HEK293 (cell line): ENCODE results near the gene CLN6.

Source experiments
- CTCF ChIA-PET: fragments of 350-600 bp; formaldehyde crosslinking; extraction: SDS; loops from one replicate; lab custom pipeline; 2021; ENCODE audit warnings: antibody characterized with exemption; lab: Yijun Ruan, JAX
- POLR2A ChIA-PET: fragments of 300-600 bp; formaldehyde crosslinking; extraction: SDS; loops from one replicate; lab custom pipeline; 2020; ENCODE audit warnings: antibody characterized with exemption, inconsistent platforms; lab: Yijun Ruan, JAX
- H3K27ac ChIP-seq: fragments of 200-500 bp; sonication (Bioruptor generic); 2 replicates; pipeline ENCODE4 v1.5.1; 2014; ENCODE audit warnings: low read depth, low read length, control low read depth, inconsistent platforms; ENCODE audit errors: extremely low read depth
- H3K36me3 ChIP-seq, 2 experiments: fragments of 200-500 bp in 1 of 2; sonication (Bioruptor generic) in 1 of 2; 1 replicate in 1 of 2; 2 replicates in 1 of 2; pipeline ENCODE4 v1.5.1; 2014 to 2017; ENCODE audit warnings: inconsistent platforms in 2 of 2, low read length in 2 of 2; ENCODE audit not compliant: control insufficient read depth in 2 of 2, insufficient read depth in 1 of 2
- H3K4me1 ChIP-seq: fragments of 200-500 bp; sonication (Bioruptor generic); 2 replicates; pipeline ENCODE4 v1.5.1; 2014; ENCODE audit warnings: mild to moderate bottlenecking, low read length, inconsistent platforms; ENCODE audit not compliant: control insufficient read depth, insufficient read depth
- H3K4me3 ChIP-seq: 2 replicates; pipeline ENCODE4 v1.5.1; 2011; ENCODE audit warnings: low read depth, mild to moderate bottlenecking, control low read depth, low read length, moderate library complexity
- H3K9me3 ChIP-seq: fragments of 200-500 bp; sonication (Bioruptor generic); 2 replicates; pipeline ENCODE4 v1.5.1; 2014; ENCODE audit warnings: low read depth, low read length, inconsistent platforms; ENCODE audit not compliant: control insufficient read depth, insufficient read depth
- KLF8 ChIP-seq: fragments of 450-650 bp; formaldehyde crosslinking; IDR thresholded peaks from 2 replicates; pipeline ENCODE4 v1.5.1; 2016; ENCODE audit warnings: missing biosample characterization, missing genetic modification characterization
- MEIS1 ChIP-seq: sonication (generic); formaldehyde crosslinking; IDR thresholded peaks from 2 replicates; pipeline ENCODE4 v1.8.1; 2022; ENCODE audit warnings: missing genetic modification reagents, mild to moderate bottlenecking, borderline replicate concordance
- SCRT1 ChIP-seq: fragments of 450-650 bp; formaldehyde crosslinking; IDR thresholded peaks from 2 replicates; pipeline ENCODE4 v1.5.1; 2016; ENCODE audit warnings: missing biosample characterization, missing genetic modification characterization, borderline replicate concordance
- SP3 ChIP-seq: fragments of 450-650 bp; formaldehyde crosslinking; IDR thresholded peaks from 2 replicates; pipeline ENCODE4 v1.5.1; 2016; ENCODE audit warnings: missing biosample characterization, missing genetic modification characterization
- TCF7L2 ChIP-seq: IDR thresholded peaks from 2 replicates; pipeline ENCODE4 v1.6.1; 2011; ENCODE audit warnings: low read depth, mild to moderate bottlenecking, inconsistent platforms, low read length, moderate library complexity, borderline replicate concordance
- ZBTB20 ChIP-seq: fragments of 450-650 bp; formaldehyde crosslinking; IDR thresholded peaks from 2 replicates; pipeline ENCODE4 v1.5.1; 2016; ENCODE audit warnings: missing biosample characterization, missing genetic modification characterization
- ZFP3 ChIP-seq: fragments of 450-650 bp; formaldehyde crosslinking; IDR thresholded peaks from 2 replicates; pipeline ENCODE4 v1.5.1; 2016; ENCODE audit warnings: low read depth, missing biosample characterization, missing genetic modification characterization
- ZFP69B ChIP-seq: fragments of 450-650 bp; formaldehyde crosslinking; IDR thresholded peaks from 2 replicates; pipeline ENCODE4 v1.5.1; 2016; ENCODE audit warnings: missing biosample characterization, missing genetic modification characterization
- ZNF133 ChIP-seq: fragments of 450-650 bp; formaldehyde crosslinking; IDR thresholded peaks from 2 replicates; pipeline ENCODE4 v1.5.1; 2016; ENCODE audit warnings: missing biosample characterization, missing genetic modification characterization
- ZNF155 ChIP-seq: fragments of 450-650 bp; formaldehyde crosslinking; IDR thresholded peaks from 2 replicates; pipeline ENCODE4 v1.5.1; 2016; ENCODE audit warnings: missing biosample characterization, missing genetic modification characterization
- ZNF157 ChIP-seq: fragments of 450-650 bp; formaldehyde crosslinking; IDR thresholded peaks from 2 replicates; pipeline ENCODE4 v1.5.1; 2016; ENCODE audit warnings: missing biosample characterization, missing genetic modification characterization
- ZNF266 ChIP-seq: fragments of 450-650 bp; formaldehyde crosslinking; IDR thresholded peaks from 2 replicates; pipeline ENCODE4 v1.5.1; 2016; ENCODE audit warnings: missing biosample characterization, missing genetic modification characterization, low read depth
- ZNF311 ChIP-seq: fragments of 450-650 bp; formaldehyde crosslinking; IDR thresholded peaks from 2 replicates; pipeline ENCODE4 v1.5.1; 2017; ENCODE audit warnings: missing biosample characterization, missing genetic modification characterization, borderline replicate concordance
- ZNF335 ChIP-seq: fragments of 450-650 bp; formaldehyde crosslinking; conservative IDR thresholded peaks from 2 replicates; pipeline ENCODE4 v1.5.1; 2016; ENCODE audit warnings: missing biosample characterization, missing genetic modification characterization
- ZNF433 ChIP-seq: fragments of 450-650 bp; formaldehyde crosslinking; IDR thresholded peaks from 2 replicates; pipeline ENCODE4 v1.5.1; 2016; ENCODE audit warnings: missing biosample characterization, missing genetic modification characterization, low read depth
- ZNF521 ChIP-seq: fragments of 450-650 bp; formaldehyde crosslinking; IDR thresholded peaks from 2 replicates; pipeline ENCODE4 v1.5.1; 2017; ENCODE audit warnings: missing biosample characterization, mild to moderate bottlenecking, missing genetic modification characterization
- ZNF529 ChIP-seq: fragments of 450-650 bp; formaldehyde crosslinking; IDR thresholded peaks from 2 replicates; pipeline ENCODE4 v1.5.1; 2017; ENCODE audit warnings: missing genetic modification characterization, missing biosample characterization; ENCODE audit not compliant: insufficient replicate concordance
- ZNF560 ChIP-seq: fragments of 450-650 bp; formaldehyde crosslinking; IDR thresholded peaks from 2 replicates; pipeline ENCODE4 v1.5.1; 2017; ENCODE audit warnings: missing biosample characterization, missing genetic modification characterization, borderline replicate concordance
- ZNF623 ChIP-seq: fragments of 450-650 bp; formaldehyde crosslinking; IDR thresholded peaks from 2 replicates; pipeline ENCODE4 v1.5.1; 2016; ENCODE audit warnings: missing biosample characterization, missing genetic modification characterization
- ZNF747 ChIP-seq: fragments of 450-650 bp; formaldehyde crosslinking; IDR thresholded peaks from 2 replicates; pipeline ENCODE4 v1.5.1; 2016; ENCODE audit warnings: missing biosample characterization, missing genetic modification characterization
- ZNF76 ChIP-seq: fragments of 450-650 bp; formaldehyde crosslinking; IDR thresholded peaks from 2 replicates; pipeline ENCODE4; 2016; ENCODE audit warnings: low read depth, missing biosample characterization, missing genetic modification characterization, borderline replicate concordance
- ZXDB ChIP-seq: fragments of 450-650 bp; formaldehyde crosslinking; IDR thresholded peaks from 2 replicates; pipeline ENCODE4 v1.5.1; 2016; ENCODE audit warnings: missing biosample characterization, missing genetic modification characterization
- TF ChIP-seq, protein P1 (sequence below): fragments of 450-650 bp; formaldehyde crosslinking; IDR thresholded peaks from 2 replicates; pipeline ENCODE4 v1.5.1; 2016; ENCODE audit warnings: missing biosample characterization, missing genetic modification characterization
- TF ChIP-seq, protein P2 (sequence below): fragments of 450-650 bp; formaldehyde crosslinking; IDR thresholded peaks from 2 replicates; pipeline ENCODE4 v1.5.1; 2017; ENCODE audit warnings: missing biosample characterization, missing genetic modification characterization
- TF ChIP-seq, protein P3 (sequence below): fragments of 450-650 bp; IDR thresholded peaks from 2 replicates; pipeline ENCODE4 v1.5.1; 2018; ENCODE audit warnings: missing biosample characterization, mild to moderate bottlenecking, missing genetic modification characterization
- TF ChIP-seq, protein P4 (sequence below): fragments of 450-650 bp; formaldehyde crosslinking; IDR thresholded peaks from 2 replicates; pipeline ENCODE4 v1.5.1; 2016; ENCODE audit warnings: missing biosample characterization, missing genetic modification characterization
- TF ChIP-seq, protein P5 (sequence below): fragments of 450-650 bp; formaldehyde crosslinking; IDR thresholded peaks from 2 replicates; pipeline ENCODE4 v1.5.1; 2016; ENCODE audit warnings: missing biosample characterization, missing genetic modification characterization
- TF ChIP-seq, protein P6 (sequence below): fragments of 450-650 bp; formaldehyde crosslinking; IDR thresholded peaks from 2 replicates; pipeline ENCODE4 v1.5.0; 2017; ENCODE audit warnings: missing biosample characterization, missing genetic modification characterization, borderline replicate concordance

Gene CLN6

DNA sequence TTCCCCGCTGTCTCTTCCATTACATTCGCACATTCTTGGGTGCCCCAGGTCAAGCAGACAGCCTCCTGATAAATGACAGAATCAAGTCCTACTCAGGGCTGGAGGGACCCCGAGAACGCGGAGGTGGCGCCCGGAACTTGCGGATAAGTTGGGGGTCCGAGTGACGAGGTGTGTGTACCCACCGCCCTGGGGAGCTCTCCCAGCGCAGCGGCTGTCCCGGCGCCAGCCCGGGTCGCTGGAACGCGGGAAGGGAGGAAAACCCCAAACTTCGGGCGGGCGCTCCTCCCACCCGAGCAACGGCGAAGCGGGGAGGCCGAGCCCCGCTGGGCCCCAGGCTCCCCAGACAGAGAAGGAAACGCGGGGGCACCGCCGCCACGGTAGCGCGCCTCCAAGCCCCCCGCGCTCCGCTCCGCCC lies 550 bp downstream of the CLN6 start:
- Histone ChIP-seq H3K4me1 (peaks cover 4% of the 10 kb centered on the region; the same call in 1 of the 2 replicates), H3K36me3 (peaks cover 0 to 6% of the 10 kb centered on the region in 2 experiments; a peak in 1 of 3 replicates), H3K4me3 (peak overlapping the region; percentile 69), H3K27ac (peak overlapping the region; percentile 89; the same call in 1 of the 2 replicates), H3K9me3 (no peaks in the 10 kb centered on the region)
- CTCF ChIA-PET = interaction anchor here (0.5 to 2.1 kb wide), 4 partner anchors 24 to 1039 kb away, joined by 3 to 6 read pairs (median 4); no protein-coding TSS in a partner anchor
- POLR2A ChIA-PET = interaction anchor here (1.3 to 1.9 kb wide), 2 partner anchors 48 to 388 kb away, joined by 4 read pairs; partner anchors contain the start of gene FEM1B
- TF ChIP-seq ZNF521 (no peak), ZFP3 (tag by site-specific recombination) (no peak), ZNF335 (tag by site-specific recombination) (peak; percentile 95), ZBTB20 (peak; percentile 73; the same call in 1 of the 2 replicates), MEIS1 (CRISPR knock-in tag) (no peak), KLF8 (tag by site-specific recombination) (no peak), ZNF266 (tag by site-specific recombination) (no peak), ZNF76 (tag by site-specific recombination) (peak; percentile 44; the same call in 1 of the 2 replicates), ZNF623 (0 out of 2 replicates have a peak, but pooled peaks have one; percentile 2), ZNF747 (tag by site-specific recombination) (no peak), ZNF560 (tag by site-specific recombination) (no peak), ZNF529 (tag by site-specific recombination) (no peak), ZNF155 (tag by site-specific recombination) (no peak), SCRT1 (no peak), ZNF157 (tag by site-specific recombination) (no peak), ZNF433 (no peak), ZNF311 (tag by site-specific recombination) (no peak), ZFP69B (tag by site-specific recombination) (peak; percentile 57; the same call in 1 of the 2 replicates), ZXDB (peak; percentile 51), SP3 (no peak; the same call in 1 of the 2 replicates), TCF7L2 (no peak), ZNF133 (no peak)
- TF ChIP-seq, protein P1, sequence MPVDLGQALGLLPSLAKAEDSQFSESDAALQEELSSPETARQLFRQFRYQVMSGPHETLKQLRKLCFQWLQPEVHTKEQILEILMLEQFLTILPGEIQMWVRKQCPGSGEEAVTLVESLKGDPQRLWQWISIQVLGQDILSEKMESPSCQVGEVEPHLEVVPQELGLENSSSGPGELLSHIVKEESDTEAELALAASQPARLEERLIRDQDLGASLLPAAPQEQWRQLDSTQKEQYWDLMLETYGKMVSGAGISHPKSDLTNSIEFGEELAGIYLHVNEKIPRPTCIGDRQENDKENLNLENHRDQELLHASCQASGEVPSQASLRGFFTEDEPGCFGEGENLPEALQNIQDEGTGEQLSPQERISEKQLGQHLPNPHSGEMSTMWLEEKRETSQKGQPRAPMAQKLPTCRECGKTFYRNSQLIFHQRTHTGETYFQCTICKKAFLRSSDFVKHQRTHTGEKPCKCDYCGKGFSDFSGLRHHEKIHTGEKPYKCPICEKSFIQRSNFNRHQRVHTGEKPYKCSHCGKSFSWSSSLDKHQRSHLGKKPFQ (tag by site-specific recombination) = no peak
- TF ChIP-seq, protein P2, sequence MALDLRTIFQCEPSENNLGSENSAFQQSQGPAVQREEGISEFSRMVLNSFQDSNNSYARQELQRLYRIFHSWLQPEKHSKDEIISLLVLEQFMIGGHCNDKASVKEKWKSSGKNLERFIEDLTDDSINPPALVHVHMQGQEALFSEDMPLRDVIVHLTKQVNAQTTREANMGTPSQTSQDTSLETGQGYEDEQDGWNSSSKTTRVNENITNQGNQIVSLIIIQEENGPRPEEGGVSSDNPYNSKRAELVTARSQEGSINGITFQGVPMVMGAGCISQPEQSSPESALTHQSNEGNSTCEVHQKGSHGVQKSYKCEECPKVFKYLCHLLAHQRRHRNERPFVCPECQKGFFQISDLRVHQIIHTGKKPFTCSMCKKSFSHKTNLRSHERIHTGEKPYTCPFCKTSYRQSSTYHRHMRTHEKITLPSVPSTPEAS (tag by site-specific recombination) = 0 out of 2 replicates have a peak, but pooled peaks have one; percentile 9
- TF ChIP-seq, protein P3, sequence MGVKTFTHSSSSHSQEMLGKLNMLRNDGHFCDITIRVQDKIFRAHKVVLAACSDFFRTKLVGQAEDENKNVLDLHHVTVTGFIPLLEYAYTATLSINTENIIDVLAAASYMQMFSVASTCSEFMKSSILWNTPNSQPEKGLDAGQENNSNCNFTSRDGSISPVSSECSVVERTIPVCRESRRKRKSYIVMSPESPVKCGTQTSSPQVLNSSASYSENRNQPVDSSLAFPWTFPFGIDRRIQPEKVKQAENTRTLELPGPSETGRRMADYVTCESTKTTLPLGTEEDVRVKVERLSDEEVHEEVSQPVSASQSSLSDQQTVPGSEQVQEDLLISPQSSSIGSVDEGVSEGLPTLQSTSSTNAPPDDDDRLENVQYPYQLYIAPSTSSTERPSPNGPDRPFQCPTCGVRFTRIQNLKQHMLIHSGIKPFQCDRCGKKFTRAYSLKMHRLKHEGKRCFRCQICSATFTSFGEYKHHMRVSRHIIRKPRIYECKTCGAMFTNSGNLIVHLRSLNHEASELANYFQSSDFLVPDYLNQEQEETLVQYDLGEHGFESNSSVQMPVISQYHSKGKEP = no peak
- TF ChIP-seq, protein P4, sequence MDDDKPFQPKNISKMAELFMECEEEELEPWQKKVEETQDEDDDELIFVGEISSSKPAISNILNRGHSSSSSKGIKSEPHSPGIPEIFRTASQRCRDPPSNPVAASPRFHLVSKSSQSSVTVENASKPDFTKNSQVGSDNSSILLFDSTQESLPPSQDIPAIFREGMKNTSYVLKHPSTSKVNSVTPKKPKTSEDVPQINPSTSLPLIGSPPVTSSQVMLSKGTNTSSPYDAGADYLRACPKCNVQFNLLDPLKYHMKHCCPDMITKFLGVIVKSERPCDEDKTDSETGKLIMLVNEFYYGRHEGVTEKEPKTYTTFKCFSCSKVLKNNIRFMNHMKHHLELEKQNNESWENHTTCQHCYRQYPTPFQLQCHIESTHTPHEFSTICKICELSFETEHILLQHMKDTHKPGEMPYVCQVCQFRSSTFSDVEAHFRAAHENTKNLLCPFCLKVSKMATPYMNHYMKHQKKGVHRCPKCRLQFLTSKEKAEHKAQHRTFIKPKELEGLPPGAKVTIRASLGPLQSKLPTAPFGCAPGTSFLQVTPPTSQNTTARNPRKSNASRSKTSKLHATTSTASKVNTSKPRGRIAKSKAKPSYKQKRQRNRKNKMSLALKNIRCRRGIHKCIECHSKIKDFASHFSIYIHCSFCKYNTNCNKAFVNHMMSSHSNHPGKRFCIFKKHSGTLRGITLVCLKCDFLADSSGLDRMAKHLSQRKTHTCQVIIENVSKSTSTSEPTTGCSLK (tag by site-specific recombination) = no peak
- TF ChIP-seq, protein P5, sequence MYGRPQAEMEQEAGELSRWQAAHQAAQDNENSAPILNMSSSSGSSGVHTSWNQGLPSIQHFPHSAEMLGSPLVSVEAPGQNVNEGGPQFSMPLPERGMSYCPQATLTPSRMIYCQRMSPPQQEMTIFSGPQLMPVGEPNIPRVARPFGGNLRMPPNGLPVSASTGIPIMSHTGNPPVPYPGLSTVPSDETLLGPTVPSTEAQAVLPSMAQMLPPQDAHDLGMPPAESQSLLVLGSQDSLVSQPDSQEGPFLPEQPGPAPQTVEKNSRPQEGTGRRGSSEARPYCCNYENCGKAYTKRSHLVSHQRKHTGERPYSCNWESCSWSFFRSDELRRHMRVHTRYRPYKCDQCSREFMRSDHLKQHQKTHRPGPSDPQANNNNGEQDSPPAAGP (tag by site-specific recombination) = peak; percentile 67; the same call in 1 of the 2 replicates
- TF ChIP-seq, protein P6, sequence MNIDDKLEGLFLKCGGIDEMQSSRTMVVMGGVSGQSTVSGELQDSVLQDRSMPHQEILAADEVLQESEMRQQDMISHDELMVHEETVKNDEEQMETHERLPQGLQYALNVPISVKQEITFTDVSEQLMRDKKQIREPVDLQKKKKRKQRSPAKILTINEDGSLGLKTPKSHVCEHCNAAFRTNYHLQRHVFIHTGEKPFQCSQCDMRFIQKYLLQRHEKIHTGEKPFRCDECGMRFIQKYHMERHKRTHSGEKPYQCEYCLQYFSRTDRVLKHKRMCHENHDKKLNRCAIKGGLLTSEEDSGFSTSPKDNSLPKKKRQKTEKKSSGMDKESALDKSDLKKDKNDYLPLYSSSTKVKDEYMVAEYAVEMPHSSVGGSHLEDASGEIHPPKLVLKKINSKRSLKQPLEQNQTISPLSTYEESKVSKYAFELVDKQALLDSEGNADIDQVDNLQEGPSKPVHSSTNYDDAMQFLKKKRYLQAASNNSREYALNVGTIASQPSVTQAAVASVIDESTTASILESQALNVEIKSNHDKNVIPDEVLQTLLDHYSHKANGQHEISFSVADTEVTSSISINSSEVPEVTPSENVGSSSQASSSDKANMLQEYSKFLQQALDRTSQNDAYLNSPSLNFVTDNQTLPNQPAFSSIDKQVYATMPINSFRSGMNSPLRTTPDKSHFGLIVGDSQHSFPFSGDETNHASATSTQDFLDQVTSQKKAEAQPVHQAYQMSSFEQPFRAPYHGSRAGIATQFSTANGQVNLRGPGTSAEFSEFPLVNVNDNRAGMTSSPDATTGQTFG = no peak
